Cortex of kidney (tissue), 1 donor: ENCODE results near the gene ITGB2.

Experiments used
- DNase-seq: peaks from one replicate; lab custom pipeline; 2025; lab: John Stamatoyannopoulos, UW

ITGB2 gene

DNA sequence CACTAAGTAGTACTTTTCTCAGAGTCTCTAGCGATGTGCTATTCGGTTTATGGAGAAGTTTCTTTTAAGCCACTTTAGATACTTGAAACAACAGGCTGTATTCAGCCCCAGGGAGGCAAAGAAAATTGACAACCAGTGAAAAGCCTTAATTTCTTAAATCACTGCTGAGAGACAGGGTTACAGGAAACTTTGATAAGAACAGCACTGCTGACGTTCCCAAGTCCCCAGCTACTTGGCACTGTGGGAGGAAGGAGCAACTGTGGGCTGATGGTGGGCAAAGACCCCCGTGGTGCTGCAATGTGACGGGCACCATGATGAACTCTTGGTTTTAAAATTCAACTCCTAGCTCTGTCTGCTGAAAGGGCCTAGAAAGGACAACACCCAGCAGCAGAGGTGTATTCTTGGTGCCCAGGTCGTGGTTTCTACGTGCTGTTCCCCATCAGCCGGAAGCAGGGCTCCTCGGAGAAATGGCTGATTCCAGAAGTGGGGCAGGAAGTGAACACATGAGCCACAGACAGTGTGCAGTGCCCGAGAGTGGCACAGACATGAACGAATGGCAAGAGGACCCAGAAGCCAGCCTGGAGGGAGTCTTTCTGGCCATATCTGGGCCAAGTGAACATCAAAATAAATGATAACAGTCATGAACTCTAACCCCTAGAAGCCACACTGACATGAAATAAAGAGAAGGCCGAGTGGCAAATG, 52.5 kb downstream of the ITGB2 start:
- no peak for DNase-seq

GRCh38 chr21:44867464-44867863, 53.2 kb downstream of the ITGB2 start:
- no peak for DNase-seq

- DNase-seq = no peak
These were observed 53.9 kb downstream of the ITGB2 start for GRCh38 chr21:44866780-44867179.

DNA sequence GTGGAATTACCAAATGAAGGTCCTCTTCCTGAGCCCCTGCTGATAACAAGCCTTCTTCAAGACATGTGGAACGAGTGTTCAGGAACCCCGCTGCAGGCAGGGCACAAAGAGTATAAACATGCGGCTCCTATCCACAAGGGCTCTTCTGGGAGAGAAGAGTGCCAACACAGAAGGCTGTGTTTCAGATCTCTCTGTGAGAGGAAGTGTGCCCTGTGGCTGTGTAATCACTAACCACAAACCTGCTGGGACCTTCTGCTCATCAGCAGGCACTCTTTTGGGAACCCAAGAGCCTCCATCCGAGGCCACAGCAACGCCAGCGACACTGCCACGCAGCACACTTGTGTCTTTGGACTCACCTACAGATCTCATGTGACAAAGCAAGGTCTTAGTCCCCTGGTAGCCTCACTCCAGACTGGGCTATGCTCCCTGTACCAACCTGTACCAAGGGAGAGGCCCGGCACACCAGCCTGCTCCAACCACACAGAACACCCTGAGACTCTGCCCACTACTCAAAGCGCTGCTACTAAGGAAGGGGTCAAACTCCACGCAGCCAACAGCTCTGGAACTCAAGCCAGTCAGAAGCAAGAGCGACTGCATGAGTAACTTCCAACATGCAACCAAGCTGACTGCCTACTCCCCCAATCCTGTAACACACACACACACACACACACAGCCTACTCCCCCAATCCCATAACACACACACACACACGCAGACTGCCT, 55.0 kb downstream of the ITGB2 start:
- no peak for DNase-seq

DNA sequence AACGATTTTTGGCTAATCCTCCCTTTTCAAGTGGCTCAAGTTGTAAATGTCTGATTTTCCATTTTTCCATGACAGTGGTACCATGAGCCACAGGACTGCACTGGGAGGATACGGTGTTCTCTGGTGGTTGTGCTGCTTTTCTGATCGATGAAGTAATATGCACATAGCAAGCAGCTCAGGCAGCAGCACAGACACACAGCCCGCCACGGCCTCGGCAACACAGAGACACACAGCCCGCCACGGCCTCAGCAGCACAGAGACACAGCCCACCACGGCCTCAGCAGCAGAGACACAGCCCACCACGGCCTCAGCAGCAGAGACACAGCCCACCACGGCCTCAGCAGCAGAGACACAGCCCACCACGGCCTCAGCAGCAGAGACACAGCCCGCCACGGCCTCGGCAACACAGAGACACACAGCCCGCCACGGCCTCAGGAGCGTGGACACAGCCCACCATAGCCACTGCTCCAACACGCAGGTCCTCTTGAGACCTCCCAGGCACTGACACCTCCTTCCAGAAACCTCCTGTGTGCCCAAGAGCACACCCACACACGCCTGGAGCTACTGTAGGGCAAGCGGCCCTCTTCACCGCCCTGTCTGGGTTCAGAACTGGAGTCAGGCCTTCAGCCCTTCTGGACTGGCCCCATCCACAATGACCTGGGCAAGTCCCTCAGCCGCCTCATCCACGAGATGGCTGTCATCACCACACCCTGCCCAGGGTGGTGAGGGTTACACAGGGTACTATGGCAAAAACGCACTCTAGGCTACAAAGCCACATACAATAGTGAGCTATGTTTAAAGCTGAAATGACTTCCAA, 57.6 kb downstream of the ITGB2 start:
- no peak for DNase-seq

DNA sequence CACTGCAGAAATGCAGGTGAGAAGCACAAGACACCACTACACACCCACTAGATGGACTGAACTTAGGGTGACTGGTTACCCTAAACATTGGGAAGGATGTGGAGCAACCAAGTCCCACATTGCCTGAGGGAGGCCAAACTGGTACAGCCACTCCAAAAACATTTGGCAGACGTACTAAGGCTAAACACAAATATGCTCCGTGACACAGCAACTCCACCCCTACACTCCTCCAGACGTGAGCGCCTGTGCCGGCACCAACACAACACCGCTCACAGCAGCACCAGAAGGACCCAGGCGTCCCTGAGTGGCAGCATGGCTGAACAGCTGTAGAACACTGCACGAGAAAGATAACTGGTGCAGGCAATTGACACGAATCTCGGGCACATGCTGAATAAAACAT, 61.9 kb downstream of the ITGB2 start:
- no peak for DNase-seq

- DNase-seq = no peak
These were observed 62.4 kb downstream of the ITGB2 start for GRCh38 chr21:44858291-44858690.

- DNase-seq = no peak
These were observed 63.4 kb downstream of the ITGB2 start for GRCh38 chr21:44857127-44857892.

DNA sequence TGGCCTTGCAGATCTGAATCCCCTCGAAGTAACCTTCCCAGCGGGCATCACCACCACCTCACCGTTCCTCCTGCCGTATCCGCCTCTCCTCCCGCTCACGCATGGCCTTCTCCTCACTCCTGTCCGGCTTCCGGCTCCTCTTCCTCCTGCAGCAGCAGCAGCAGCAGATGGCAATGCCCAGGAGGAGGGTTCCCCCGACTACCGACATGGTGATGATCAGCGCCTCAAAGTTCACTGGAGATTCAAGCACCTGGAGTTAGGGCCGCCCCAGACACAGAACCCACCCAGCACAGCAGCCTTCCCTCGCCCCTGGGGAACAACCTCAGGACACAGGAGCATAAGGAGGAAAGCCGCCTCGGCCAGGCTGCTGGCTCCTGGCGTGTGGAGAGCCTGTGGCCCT, 64.6 kb downstream of the ITGB2 start:
- no peak for DNase-seq

DNA sequence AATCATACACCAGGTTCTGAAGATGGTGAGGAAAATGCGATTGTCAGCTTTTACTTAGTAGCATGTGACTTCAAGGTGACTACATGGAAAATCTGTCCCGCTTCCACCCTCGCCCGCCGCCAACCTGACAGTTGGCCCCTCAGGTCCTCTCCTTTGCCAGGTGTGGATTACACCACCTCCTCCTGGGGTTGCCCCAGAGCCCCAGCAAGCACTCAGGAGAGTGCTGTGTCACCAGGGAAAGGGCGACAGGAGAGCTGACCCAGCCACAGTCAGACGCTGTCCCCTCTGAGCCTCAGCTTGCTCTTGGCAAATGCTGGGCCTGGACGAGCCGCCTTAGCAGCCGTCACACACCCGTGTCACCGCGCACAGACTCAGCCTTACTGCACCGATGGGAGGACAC, 65.1 kb downstream of the ITGB2 start:
- no peak for DNase-seq

DNA sequence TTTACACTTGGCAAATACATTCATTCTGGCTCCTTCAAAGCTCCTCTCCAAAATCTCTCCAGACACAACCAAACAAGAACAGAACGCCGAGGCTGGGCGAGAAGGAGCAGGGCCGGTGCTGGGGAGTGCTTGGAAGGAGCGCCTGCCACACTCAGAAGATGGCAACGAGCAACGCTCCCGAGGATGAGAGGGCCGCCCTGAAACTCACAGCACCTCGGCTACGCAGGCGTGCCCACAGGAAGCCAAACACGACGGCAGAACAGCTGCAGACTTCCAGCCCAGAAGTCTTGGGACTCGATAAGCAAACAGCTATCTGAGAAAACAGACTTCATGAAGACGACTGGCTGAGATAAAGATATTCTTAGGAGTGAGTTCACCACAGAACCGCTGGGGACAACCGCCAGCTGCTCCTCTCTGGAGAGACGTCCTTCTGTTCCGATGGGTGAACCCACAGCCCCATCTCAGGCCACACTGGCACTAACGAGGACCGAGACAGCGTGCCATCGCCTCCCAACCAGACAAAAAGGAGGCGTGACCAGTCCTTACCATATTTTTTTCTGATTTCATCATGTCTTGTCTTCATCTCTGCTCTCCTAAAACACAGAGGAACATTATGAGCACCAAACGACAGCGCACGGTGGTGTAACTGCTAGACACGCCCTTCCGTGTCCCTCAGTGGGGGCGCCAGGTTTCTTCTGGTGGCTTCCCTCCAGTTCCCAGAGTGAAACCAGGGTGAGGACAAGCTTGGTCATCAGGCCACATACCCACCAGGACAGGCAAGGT, 65.8 kb downstream of the ITGB2 start:
- no peak for DNase-seq

- DNase-seq = no peak
These were observed 66.4 kb downstream of the ITGB2 start for GRCh38 chr21:44854391-44854663.

DNA sequence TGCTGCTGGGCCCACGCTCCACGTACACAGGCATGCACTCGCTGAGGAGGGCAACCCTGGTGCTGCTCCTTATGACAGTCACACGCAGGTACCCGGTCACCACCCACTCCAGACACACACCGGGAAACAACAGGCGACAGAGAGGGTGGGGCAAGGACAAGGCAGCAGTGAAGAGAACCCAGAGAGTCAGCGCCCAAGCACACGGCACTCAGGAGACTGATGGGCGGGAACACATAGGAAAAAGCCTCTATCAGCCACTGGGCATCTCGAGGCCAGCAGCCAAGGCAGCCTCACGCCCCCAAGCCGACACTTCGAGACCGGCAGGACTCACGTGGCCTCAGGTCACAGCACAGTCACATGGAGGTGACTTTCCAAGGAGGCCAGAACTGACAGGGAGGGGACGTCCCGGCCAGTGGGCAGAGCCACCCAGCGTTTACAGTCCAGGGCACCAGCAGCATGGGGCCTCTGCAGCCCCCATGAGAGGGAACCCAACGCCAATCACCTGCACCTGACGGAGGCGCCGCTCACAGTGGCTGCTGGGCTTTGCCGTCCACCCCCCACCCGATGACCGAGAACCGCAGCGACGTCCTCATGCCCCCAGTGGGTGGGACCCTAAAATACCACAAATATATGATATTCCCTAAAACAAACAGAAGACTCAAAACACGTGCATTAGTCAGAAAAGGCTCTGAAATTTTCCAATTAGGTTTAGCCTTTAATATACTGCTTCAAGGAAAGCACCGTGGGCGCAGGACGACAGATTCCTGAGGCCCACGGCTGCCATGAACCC, 66.9 kb downstream of the ITGB2 start:
- no peak for DNase-seq

- no peak for DNase-seq
These were observed 69.6 kb downstream of the ITGB2 start for GRCh38 chr21:44850905-44851657.

GRCh38 chr21:44850208-44850800, 70.4 kb downstream of the ITGB2 start:
- no peak for DNase-seq

- no peak for DNase-seq
These were observed 71.0 kb downstream of the ITGB2 start for GRCh38 chr21:44849616-44850130.

DNA sequence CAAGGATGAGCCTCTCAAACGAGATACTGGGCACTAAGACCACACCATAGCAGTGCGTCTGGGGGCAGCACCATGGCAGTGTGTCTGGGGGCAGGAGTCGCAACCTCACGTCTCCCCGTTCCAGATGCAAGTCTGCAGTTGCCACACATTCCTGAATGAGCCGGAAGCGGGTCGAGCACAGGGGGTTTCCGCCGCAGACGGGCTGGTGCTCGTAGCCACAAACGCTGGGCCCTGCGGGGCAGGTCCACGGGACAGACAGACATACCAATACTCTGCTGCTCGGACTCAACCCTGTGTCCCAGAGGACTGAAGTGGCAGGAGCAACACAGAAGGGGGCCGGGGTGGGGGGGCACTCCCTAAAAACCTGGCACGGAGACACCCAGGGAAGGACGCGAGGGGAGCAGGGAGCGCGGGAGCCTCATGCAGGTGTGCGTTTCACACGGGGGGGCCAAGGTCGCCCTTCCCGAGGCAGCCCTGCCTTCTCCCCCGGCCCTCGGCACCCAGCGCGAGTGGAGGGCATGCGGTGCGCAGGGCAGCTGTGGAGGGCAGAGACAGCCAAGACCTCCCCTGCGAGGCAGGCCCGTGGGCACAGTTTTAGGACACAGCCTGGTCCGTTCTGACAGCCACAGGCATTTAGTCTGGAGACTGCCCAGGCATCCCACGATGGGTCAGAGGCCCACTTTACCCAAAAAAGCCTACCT, 71.7 kb downstream of the ITGB2 start:
- DNase-seq = no peak

DNA sequence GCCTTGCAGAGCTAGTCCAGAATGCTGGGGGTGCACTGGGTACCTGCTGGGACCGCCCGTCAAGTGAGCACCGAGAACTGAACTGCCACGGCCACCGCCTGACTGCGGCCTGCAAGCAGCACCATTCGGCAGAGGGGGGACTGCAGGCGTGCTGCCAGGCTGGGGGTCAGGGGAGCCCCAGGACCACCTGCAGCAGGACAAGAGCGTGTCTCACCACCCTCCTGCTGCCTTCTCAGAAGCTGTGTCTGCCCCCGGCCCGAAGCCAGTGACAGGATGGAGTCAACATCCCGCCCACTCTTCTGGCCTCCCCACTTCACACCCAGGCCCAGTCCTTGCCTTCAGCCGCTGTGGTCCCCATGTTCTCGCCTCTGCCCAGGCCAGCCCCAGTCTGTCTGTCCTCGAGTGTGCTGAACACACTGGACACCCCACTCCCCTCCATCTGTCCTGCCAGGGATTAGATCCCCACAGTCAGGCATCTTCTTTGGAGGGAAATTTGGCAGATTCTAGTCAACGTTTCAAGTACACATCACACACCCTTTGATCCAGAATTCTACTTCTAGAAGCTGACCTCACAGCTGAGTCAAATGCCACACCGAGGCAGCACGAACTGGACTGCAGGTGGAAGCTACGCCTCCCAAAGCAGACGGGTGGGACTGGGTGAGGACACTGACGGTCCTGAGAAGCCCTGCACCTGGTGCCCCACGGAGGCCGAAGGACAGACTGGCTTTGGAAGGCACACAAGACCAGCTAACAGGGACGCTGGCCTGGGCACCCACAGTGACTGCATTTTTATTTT, 73.2 kb downstream of the ITGB2 start:
- no peak for DNase-seq
